ENCODE measurements around the gene NUP93. TPM values are rescaled to one million over a fixed set of nuclear protein-coding genes. Genes with fewer than 3 reads are reported as not detected.

The NUP93 gene
- total RNA-seq, 1 experiment from 2014 or later, result 144 TPM

- no peak for TF ChIP-seq SRF (IDR thresholded peaks at IDR 0.05; ENCODE audit: low read depth)
- no peak for TF ChIP-seq RAD21 (IDR thresholded peaks at IDR 0.05; ENCODE audit: low read depth)
These were observed 140.5 kb downstream of the NUP93 start (continued) for GRCh38 chr16:56870276-56870888.

- H3K4me2 ChIP-seq (ENCODE audit: low read length), result no peak overlapping the region
- no peak overlapping the region for H3K4me3 ChIP-seq (replicated peaks in 1 of 2; ENCODE audit: low read depth in 1 of 2, low read length in 2 of 2)
- no TSS peak for BruUV-seq (replicated peaks)
- no peaks in the 10 kb centered on the region for H3K9me3 ChIP-seq (ENCODE audit: control insufficient read depth in 1 of 2, insufficient read depth in 1 of 2, low read depth in 1 of 2, low read length in 2 of 2)
- H3K9me2 ChIP-seq (ENCODE audit: insufficient read depth), result no peaks in the 10 kb centered on the region
- no peaks in the 10 kb centered on the region for H4K20me1 ChIP-seq (ENCODE audit: insufficient read depth)
- H3K36me3 ChIP-seq (ENCODE audit: control insufficient read depth in 1 of 2, insufficient read depth in 2 of 2, low read length in 2 of 2), result no peaks in the 10 kb centered on the region
- no peak overlapping the region for H2AFZ ChIP-seq (ENCODE audit: low read depth, low read length, poor library complexity, severe bottlenecking)
- CTCF ChIA-PET, result interaction anchor here (0.7 kb wide), 1 partner anchor 18 kb away, joined by 3 read pairs; no protein-coding TSS in a partner anchor
- H3K27ac ChIP-seq (ENCODE audit: low read depth, low read length), result no peak overlapping the region
- RAD21 ChIA-PET (ENCODE audit: low non-redundant PET in 1 of 2, low total read pairs in 2 of 2, uncharacterized antibody in 2 of 2, unreplicated experiment in 2 of 2), result no interaction called here
- H3K4me1 ChIP-seq (ENCODE audit: control insufficient read depth in 1 of 2, insufficient read depth in 2 of 2, low read length in 2 of 2), result peaks cover 0 to 4% of the 10 kb centered on the region in 2 experiments; a peak in 2 of 4 replicates
- POLR2A ChIA-PET, result interaction anchor here (1.0 kb wide), 1 partner anchor 60 kb away, joined by 3 read pairs; no protein-coding TSS in a partner anchor
- no peak for ATAC-seq
- H3K9ac ChIP-seq (ENCODE audit: low read length), result no peak overlapping the region
- H3K27me3 ChIP-seq (ENCODE audit: insufficient read depth, low read length), result no peaks in the 10 kb centered on the region
- TF ChIP-seq JUND (IDR thresholded peaks at IDR 0.05), result no peak
- no peak for TF ChIP-seq SRF (IDR thresholded peaks at IDR 0.05; ENCODE audit: low read depth)
- no peak for TF ChIP-seq EZH2 (IDR thresholded peaks at IDR 0.05)
- TF ChIP-seq SP1 (IDR thresholded peaks at IDR 0.05; ENCODE audit: low read depth), result no peak
- TF ChIP-seq POLR2AphosphoS5 (IDR thresholded peaks at IDR 0.05; ENCODE audit: low read depth, low read length), result no peak
- no peak for TF ChIP-seq EZH2phosphoT487 (IDR thresholded peaks at IDR 0.05; ENCODE audit: borderline replicate concordance)
- TF ChIP-seq SIN3A (IDR thresholded peaks at IDR 0.05; ENCODE audit: low read depth), result no peak
- no peak for TF ChIP-seq POLR2A (IDR thresholded peaks at IDR 0.05; ENCODE audit: borderline replicate concordance, extremely low read depth, insufficient read depth, insufficient read length)
- TF ChIP-seq RAD21 (IDR thresholded peaks at IDR 0.05; ENCODE audit: low read depth), result no peak
- TF ChIP-seq, protein P1, sequence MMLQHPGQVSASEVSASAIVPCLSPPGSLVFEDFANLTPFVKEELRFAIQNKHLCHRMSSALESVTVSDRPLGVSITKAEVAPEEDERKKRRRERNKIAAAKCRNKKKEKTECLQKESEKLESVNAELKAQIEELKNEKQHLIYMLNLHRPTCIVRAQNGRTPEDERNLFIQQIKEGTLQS (IDR thresholded peaks at IDR 0.05), result no peak
- TF ChIP-seq, protein P2, sequence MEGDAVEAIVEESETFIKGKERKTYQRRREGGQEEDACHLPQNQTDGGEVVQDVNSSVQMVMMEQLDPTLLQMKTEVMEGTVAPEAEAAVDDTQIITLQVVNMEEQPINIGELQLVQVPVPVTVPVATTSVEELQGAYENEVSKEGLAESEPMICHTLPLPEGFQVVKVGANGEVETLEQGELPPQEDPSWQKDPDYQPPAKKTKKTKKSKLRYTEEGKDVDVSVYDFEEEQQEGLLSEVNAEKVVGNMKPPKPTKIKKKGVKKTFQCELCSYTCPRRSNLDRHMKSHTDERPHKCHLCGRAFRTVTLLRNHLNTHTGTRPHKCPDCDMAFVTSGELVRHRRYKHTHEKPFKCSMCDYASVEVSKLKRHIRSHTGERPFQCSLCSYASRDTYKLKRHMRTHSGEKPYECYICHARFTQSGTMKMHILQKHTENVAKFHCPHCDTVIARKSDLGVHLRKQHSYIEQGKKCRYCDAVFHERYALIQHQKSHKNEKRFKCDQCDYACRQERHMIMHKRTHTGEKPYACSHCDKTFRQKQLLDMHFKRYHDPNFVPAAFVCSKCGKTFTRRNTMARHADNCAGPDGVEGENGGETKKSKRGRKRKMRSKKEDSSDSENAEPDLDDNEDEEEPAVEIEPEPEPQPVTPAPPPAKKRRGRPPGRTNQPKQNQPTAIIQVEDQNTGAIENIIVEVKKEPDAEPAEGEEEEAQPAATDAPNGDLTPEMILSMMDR (IDR thresholded peaks at IDR 0.05 in 2 of 3, conservative IDR thresholded peaks at IDR 0.05 in 1 of 3; ENCODE audit: borderline replicate concordance in 1 of 3, insufficient read depth in 1 of 3, low read depth in 2 of 3, low read length in 2 of 3), result no peak
- TF ChIP-seq, protein P3, sequence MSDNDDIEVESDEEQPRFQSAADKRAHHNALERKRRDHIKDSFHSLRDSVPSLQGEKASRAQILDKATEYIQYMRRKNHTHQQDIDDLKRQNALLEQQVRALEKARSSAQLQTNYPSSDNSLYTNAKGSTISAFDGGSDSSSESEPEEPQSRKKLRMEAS (IDR thresholded peaks at IDR 0.05), result no peak
- TF ChIP-seq REST (IDR thresholded peaks at IDR 0.05; ENCODE audit: low read depth), result no peak
- TF ChIP-seq YY1 (IDR thresholded peaks at IDR 0.05; ENCODE audit: extremely low read depth, insufficient replicate concordance, low read depth, low read length), result no peak
- TF ChIP-seq, protein P4, sequence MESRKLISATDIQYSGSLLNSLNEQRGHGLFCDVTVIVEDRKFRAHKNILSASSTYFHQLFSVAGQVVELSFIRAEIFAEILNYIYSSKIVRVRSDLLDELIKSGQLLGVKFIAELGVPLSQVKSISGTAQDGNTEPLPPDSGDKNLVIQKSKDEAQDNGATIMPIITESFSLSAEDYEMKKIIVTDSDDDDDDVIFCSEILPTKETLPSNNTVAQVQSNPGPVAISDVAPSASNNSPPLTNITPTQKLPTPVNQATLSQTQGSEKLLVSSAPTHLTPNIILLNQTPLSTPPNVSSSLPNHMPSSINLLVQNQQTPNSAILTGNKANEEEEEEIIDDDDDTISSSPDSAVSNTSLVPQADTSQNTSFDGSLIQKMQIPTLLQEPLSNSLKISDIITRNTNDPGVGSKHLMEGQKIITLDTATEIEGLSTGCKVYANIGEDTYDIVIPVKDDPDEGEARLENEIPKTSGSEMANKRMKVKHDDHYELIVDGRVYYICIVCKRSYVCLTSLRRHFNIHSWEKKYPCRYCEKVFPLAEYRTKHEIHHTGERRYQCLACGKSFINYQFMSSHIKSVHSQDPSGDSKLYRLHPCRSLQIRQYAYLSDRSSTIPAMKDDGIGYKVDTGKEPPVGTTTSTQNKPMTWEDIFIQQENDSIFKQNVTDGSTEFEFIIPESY (IDR thresholded peaks at IDR 0.05; ENCODE audit: extremely low read depth, insufficient replicate concordance, low read length), result no peak
- intact Hi-C loops (cut with micrococcal nuclease), result no loop called here
- no peaks in the 10 kb centered on the region for H3K79me2 ChIP-seq (ENCODE audit: insufficient read depth, low read length)
- DNase-seq (ENCODE audit: low read depth, low spot score), result no peak
These were observed 141.3 kb downstream of the NUP93 start for GRCh38 chr16:56871172-56871593.

Measured in HCT116 (cell line).